AG10803 (cell line): Measurements from ENCODE around the gene TMEM123.
A peak's percentile ranks its signal among the peaks of the same experiment; 100 is the strongest.
"Not testable (repeated sequence)": the region's sequence is repeated elsewhere in the genome, so short reads cannot be mapped to it uniquely, and the experiment has no call there.

Experiments
- DNase-seq: peaks from one replicate; pipeline ENCODE4 v3.0.0; 2010; ENCODE audit warnings: low read depth
- H3K4me3 ChIP-seq: 2 replicates; pipeline ENCODE4 v1.5.1; 2011; ENCODE audit warnings: mild to moderate bottlenecking, low read length, control low read depth
- TF ChIP-seq, protein P1 (sequence below): conservative IDR thresholded peaks from 2 replicates; pipeline ENCODE4 v1.5.1; 2011; ENCODE audit warnings: mild to moderate bottlenecking, low read length, control low read depth, inconsistent platforms

The TMEM123 gene

DNA sequence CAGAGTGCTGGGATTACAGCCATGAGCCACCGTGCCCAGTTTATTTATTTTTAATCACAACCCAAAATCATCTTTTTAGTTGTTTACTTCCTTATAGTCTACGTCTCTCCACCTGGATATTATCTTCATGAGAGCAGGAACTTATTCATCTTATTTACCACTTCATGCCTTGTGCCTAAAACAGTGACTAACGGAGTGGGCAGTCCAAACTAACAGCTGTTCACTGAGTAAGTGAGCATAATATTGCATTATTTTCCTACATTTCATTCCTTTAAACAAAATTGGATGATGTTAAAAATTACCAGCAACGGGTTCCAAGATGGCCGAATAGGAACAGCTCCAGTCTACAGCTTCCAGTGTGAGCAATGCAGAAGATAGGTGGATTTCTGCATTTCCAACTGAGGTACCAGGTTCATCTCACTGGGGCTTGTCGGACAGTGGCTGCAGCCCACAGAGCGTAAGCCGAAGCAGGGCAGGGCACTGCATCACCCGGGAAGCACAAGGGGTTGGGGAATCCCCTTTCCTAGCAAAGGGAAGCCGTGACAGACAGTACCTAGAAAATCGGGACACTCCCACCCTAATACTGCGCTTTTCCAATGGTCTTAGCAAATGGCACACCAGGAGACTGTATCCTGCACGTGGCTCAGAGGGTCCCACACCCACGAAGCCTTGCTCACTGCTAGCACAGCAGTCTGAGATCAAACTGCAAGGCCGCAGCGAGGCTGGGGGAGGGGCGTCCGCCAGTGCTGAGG lies 14.1 kb downstream of the TMEM123 start:
- no peak overlapping the region for H3K4me3 ChIP-seq
- TF ChIP-seq, protein P1, sequence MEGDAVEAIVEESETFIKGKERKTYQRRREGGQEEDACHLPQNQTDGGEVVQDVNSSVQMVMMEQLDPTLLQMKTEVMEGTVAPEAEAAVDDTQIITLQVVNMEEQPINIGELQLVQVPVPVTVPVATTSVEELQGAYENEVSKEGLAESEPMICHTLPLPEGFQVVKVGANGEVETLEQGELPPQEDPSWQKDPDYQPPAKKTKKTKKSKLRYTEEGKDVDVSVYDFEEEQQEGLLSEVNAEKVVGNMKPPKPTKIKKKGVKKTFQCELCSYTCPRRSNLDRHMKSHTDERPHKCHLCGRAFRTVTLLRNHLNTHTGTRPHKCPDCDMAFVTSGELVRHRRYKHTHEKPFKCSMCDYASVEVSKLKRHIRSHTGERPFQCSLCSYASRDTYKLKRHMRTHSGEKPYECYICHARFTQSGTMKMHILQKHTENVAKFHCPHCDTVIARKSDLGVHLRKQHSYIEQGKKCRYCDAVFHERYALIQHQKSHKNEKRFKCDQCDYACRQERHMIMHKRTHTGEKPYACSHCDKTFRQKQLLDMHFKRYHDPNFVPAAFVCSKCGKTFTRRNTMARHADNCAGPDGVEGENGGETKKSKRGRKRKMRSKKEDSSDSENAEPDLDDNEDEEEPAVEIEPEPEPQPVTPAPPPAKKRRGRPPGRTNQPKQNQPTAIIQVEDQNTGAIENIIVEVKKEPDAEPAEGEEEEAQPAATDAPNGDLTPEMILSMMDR: no peak
- no peak for DNase-seq

DNA sequence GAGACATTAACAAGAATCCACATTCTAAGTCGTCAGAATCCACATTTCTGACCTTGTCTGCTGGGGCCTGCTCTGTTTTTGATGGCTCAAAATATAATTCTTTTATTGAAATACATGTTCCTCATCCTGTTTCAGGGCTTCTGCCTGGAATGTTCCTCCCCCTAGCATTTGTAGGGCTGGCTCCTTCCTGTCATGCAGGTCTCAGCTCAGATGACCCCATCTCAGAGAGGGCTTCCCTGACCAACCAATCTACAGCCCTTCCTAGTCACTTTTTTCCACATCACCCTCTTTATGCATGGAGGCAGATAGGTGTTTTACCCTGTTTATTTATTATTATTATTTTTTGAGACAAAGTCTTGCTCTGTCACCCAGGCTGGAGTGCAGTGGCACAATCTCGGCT lies 14.8 kb downstream of the TMEM123 start:
- no peak overlapping the region for H3K4me3 ChIP-seq
- TF ChIP-seq, protein P1: no peak
- DNase-seq: no peak

DNA sequence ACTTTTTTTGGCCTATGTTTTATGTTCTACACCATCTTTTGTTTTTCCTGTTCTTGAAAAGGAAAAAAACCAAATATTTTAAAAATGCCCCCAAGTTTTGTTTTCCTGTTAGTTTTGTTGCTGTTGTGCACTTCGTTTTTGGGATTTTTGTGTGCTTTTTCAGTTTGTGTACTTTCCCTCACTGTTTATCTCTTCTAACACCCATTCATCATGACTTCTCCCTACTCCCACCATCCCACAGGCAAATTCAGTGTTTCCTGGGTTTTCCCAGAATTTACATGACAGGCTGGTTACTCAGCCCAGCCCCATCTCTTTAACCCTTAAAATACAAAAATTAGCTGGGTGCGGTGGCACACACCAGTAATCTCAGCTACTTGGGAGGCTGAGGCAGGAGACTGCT lies 15.6 kb downstream of the TMEM123 start:
- no peak overlapping the region for H3K4me3 ChIP-seq
- TF ChIP-seq, protein P1: no peak
- DNase-seq: no peak

DNA sequence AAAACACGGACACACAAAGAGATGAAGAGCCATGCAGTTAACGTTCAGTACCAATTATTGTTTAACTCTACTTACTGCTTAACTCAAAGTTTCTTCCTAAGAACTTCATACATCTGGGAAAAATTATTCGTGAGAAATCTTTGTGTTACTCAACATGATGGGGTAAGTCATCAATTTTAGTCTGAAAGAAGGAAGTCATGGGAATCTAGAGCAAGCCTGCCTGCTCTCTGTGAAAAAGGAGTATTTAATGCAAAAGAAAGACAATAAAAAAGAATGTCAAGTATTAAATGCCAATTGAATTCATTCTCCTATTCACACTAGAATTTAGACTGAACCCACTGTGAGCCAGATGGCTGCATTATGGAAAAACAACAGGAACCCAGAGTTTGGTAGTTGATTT lies 16.0 kb downstream of the TMEM123 start:
- TF ChIP-seq, protein P1: no peak
- peak; percentile 93 for DNase-seq
- no peak overlapping the region for H3K4me3 ChIP-seq

DNA sequence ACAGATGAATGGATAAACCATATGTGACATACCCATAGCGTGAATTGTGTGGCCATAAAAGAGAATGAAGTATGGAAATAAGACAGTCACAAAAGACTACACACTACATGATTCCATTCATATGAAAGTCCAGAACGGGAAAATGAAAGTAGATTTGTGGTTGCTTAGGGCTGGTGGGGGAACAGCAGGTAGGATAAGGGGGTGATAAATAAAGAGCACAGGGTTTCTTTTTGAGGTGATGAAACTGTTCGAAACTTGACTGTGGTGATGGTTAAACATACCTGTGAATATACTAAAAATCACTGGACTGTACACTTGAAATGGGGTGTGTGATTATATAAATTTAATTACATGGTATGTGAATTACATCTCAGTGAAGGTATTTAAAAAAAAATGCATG lies 16.9 kb downstream of the TMEM123 start:
- TF ChIP-seq, protein P1: no peak
- H3K4me3 ChIP-seq: no peak overlapping the region
- DNase-seq: no peak

DNA sequence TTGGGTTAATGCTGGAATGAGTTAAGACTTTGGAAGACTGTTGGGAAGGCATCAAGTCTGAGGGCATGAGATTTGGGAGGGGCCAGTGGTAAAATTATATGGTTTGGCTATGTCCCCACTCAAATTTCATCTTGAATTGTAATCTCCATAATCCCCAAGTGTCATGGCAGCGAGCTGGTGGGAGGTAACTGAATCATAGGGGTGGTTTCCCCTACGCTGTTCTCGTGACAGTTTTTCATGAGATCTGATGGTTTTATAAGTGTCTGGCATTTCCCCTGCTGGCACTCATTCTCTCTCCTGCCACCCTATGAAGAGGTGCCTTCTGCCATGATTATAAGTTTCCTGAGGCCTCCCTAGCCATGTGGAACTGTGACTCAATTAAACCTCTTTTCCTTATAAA lies 19.0 kb downstream of the TMEM123 start:
- H3K4me3 ChIP-seq, DNase-seq: not testable (repeated sequence)

DNA sequence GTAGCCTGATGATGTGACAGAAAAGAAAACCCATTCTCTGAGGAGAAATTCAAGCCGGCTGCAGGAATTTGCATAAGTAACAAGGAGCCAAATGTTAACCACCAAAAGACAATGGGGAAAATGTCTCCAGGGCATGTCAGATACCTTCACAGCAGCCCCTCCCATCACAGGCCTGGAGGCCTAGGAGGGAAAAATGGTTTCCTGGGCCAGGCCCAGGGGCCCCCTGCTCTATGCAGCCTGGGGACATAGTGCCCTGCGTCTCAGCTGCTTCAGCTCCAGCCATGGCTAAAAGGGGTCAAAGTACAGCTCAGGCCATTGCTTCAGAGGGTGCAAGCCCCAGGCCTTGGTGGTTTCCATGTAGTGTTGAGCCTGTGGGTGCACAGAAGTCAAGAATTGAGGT lies 20.0 kb downstream of the TMEM123 start:
- DNase-seq, H3K4me3 ChIP-seq: not testable (repeated sequence)

DNA sequence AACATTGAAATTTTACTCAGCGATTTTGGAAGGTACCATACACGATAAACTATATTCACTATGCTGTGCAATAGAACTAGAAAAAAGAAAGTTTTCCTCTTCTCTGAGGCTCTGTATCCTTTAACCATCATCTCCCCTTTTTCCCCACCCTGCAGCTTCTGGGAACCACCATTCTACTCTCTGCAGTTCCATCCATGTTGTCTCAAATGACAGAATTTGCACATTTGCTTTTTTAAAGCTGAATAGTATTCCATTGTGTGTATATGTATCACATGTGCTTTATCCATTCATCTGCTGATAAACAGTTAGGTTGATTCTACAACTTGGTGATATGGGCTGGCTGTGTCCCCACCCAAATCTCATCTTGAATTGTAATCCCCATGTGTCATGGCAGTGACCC lies 21.2 kb downstream of the TMEM123 start:
- no peak for DNase-seq
- H3K4me3 ChIP-seq: no peak overlapping the region
- TF ChIP-seq, protein P1: no peak
